ENCODE data around the gene TMEM219. TPM values are rescaled to one million over a fixed set of nuclear protein-coding genes. Genes with fewer than 3 reads are reported as not detected.

TMEM219 gene
- total and polyA plus RNA-seq, 4 donors: 56.4 to 210 (median 134) TPM

- Histone ChIP-seq H3K27me3 (ENCODE audit: control insufficient read depth in 3 of 3, insufficient read depth in 3 of 3, low read length in 2 of 3) (no peaks in the 10 kb centered on the region), H3K36me3 (ENCODE audit: control insufficient read depth in 4 of 4, insufficient read depth in 4 of 4, low read length in 4 of 4) (peaks cover 0 to 5% (median under 1%) of the 10 kb centered on the region in 4 donors), H3K4me3 (peak overlapping the region; percentile 55), H3K27ac (ENCODE audit: low read depth in 1 of 2, low read length in 1 of 2) (peak overlapping the region; percentile 50 to 84), H3K9me3 (ENCODE audit: control insufficient read depth in 4 of 4, insufficient read depth in 3 of 4, low read length in 3 of 4) (no peaks in the 10 kb centered on the region), H3K4me1 (ENCODE audit: control insufficient read depth in 5 of 5, insufficient read depth in 5 of 5, low read length in 5 of 5) (peaks cover 0 to 15% (median 4%) of the 10 kb centered on the region in 5 donors), H3K9ac (ENCODE audit: insufficient read depth in 1 of 2, low read length in 2 of 2) (peak overlapping the region in 1 of 2 donors; percentile 23)
- WGBS, 2 donors: 62 to 74% methylated on average over 10 of the region's 10 CpGs
- TF ChIP-seq, protein P1, sequence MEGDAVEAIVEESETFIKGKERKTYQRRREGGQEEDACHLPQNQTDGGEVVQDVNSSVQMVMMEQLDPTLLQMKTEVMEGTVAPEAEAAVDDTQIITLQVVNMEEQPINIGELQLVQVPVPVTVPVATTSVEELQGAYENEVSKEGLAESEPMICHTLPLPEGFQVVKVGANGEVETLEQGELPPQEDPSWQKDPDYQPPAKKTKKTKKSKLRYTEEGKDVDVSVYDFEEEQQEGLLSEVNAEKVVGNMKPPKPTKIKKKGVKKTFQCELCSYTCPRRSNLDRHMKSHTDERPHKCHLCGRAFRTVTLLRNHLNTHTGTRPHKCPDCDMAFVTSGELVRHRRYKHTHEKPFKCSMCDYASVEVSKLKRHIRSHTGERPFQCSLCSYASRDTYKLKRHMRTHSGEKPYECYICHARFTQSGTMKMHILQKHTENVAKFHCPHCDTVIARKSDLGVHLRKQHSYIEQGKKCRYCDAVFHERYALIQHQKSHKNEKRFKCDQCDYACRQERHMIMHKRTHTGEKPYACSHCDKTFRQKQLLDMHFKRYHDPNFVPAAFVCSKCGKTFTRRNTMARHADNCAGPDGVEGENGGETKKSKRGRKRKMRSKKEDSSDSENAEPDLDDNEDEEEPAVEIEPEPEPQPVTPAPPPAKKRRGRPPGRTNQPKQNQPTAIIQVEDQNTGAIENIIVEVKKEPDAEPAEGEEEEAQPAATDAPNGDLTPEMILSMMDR (IDR thresholded peaks at IDR 0.05; ENCODE audit: control extremely low read depth, extremely low read depth): no peak
- DNase-seq (no peak), ATAC-seq (ENCODE audit: insufficient read depth, low FRiP score) (no peak)
These were observed 776 bp upstream of the TMEM219 start for GRCh38 chr16:29961127-29961478.

DNA sequence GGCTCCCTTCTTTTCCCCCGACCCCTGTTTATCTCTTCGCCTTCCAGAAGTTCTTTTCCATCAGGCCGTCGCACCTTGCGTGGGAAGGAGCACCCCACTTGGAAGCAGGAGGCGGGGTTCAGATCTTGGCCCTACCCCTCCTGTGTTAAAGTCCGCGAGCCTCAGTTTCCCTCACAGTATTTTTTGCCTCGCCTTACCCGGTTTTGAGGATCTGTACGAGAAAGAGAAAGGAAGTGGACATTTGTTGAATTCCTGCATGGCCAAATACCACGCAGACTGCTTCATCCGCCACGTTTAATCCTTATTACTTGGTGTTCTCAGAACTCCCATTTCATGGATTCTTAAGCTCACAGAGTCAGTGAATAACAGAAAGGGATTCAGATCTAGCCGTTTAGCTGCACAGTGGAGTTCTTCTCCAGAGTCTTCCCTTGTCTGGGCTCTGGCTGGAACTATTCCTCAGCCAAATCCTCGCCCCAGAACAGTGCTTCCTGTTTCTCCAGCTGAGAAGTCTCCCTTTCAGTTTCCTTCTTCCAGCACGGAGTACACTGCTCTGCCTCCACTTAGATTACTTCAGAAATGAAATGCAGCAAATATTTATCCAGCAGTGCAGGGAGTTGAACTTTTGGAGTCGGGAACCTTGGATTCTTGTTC lies 590 bp downstream of the TMEM219 start:
- H3K9me3 ChIP-seq (ENCODE audit: control insufficient read depth in 4 of 4, insufficient read depth in 3 of 4, low read length in 3 of 4): no peaks in the 10 kb centered on the region
- peak overlapping the region; percentile 75 for H3K4me3 ChIP-seq
- H3K27ac ChIP-seq (ENCODE audit: low read depth in 1 of 2, low read length in 1 of 2): peak overlapping the region; percentile 88 to 97
- peaks cover 0 to 5% (median under 1%) of the 10 kb centered on the region in 4 donors for H3K36me3 ChIP-seq (ENCODE audit: control insufficient read depth in 4 of 4, insufficient read depth in 4 of 4, low read length in 4 of 4)
- TF ChIP-seq, protein P1 (IDR thresholded peaks at IDR 0.05; ENCODE audit: control extremely low read depth, extremely low read depth): no peak
- peak; percentile 54 to 89 (median 68) for DNase-seq
- H3K4me1 ChIP-seq (ENCODE audit: control insufficient read depth in 5 of 5, insufficient read depth in 5 of 5, low read length in 5 of 5): peaks cover 0 to 15% (median 4%) of the 10 kb centered on the region in 5 donors
- no peaks in the 10 kb centered on the region for H3K27me3 ChIP-seq (ENCODE audit: control insufficient read depth in 3 of 3, insufficient read depth in 3 of 3, low read length in 2 of 3)
- 3 to 5% methylated on average over 18 of the region's 18 CpGs for WGBS, 2 donors
- peak; percentile 35 for ATAC-seq (ENCODE audit: insufficient read depth, low FRiP score)
- peak overlapping the region; percentile 6 to 83 for H3K9ac ChIP-seq (ENCODE audit: insufficient read depth in 1 of 2, low read length in 2 of 2)

DNA sequence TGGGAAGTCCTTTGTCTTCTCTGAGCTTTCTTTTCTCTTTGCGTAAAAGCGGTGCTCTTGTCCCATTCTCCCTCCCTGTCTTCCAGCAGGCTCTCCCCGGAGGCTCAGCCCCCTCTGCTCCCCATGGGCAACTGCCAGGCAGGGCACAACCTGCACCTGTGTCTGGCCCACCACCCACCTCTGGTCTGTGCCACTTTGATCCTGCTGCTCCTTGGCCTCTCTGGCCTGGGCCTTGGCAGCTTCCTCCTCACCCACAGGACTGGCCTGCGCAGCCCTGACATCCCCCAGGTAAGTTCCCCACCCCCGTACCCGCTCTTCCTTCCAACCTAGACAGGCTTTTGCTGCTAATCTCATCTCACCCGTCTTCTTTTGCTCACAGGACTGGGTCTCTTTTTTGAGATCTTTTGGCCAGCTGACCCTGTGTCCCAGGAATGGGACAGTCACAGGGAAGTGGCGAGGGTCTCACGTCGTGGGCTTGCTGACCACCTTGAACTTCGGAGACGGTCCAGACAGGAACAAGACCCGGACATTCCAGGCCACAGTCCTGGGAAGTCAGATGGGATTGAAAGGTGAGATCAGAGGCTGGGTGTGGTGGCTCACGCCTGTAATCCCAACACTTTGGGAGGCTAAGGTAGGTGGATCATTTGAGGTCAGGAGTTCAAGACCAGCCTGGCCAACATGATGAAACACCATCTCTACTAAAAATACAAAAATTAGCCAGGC lies 1.3 kb downstream of the TMEM219 start:
- Histone ChIP-seq H3K4me1 (ENCODE audit: control insufficient read depth in 5 of 5, insufficient read depth in 5 of 5, low read length in 5 of 5) (peaks cover 0 to 15% (median 4%) of the 10 kb centered on the region in 5 donors), H3K27me3 (ENCODE audit: control insufficient read depth in 3 of 3, insufficient read depth in 3 of 3, low read length in 2 of 3) (no peaks in the 10 kb centered on the region), H3K36me3 (ENCODE audit: control insufficient read depth in 4 of 4, insufficient read depth in 4 of 4, low read length in 4 of 4) (peaks cover 3 to 6% (median 4%) of the 10 kb centered on the region in 4 donors), H3K9me3 (ENCODE audit: control insufficient read depth in 4 of 4, insufficient read depth in 3 of 4, low read length in 3 of 4) (no peaks in the 10 kb centered on the region), H3K4me3 (no peak overlapping the region), H3K9ac (ENCODE audit: insufficient read depth in 1 of 2, low read length in 2 of 2) (peak overlapping the region; percentile 6 to 83), H3K27ac (ENCODE audit: low read depth in 1 of 2, low read length in 1 of 2) (peak overlapping the region; percentile 88 to 97)
- ATAC-seq (ENCODE audit: insufficient read depth, low FRiP score) (no peak), DNase-seq (no peak)
- TF ChIP-seq, protein P1 (IDR thresholded peaks at IDR 0.05; ENCODE audit: control extremely low read depth, extremely low read depth): no peak
- 76 to 88% methylated on average over 14 of the region's 14 CpGs for WGBS, 2 donors
